Germinal center (tissue), 1 donor: ENCODE measurements around the gene SUGCT.
A peak's percentile ranks its signal among the peaks of the same experiment; 100 is the strongest.

Experiments used
- DNase-seq: peaks from one replicate; pipeline ENCODE4 v3.0.0; 2012; ENCODE audit warnings: mixed read lengths, low spot score

Gene SUGCT

DNA sequence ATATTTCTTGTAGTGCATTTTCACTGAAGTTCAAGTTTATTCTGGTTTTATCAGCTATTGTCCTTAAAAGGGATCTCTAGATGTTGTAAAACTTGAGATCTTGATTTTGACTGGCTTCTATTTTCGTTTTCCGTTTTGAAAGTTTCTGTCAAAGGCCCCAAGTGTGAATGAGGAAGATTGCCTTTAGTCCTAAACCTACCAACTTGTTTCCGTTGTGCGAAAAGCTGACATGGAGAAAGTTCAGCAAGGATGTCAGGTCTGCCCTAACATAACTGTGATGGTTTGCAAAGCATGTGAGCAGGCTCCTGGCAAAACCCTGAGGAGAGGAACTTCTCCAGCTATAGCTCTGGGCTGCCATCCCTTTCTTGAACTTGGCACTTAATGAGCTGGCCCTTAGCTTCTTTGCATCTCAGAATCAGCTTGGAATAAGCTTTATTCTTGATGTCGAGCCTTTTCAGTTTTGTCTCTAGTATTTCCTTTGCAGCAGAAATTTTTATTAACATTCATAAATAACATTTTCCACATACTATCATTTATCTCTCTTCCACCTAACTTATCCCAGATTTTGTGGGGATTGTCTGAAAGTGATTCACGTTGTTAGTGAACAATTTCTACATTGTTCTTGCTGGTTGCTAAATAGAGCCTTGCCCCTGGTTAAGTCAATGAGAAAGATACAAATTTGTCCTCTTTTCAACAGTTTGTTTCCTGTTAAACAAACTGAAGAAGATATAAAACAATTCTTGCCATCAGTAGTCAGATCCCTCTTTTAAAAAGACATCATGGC lies 559.4 kb downstream of the SUGCT start:
- no peak for DNase-seq

DNA sequence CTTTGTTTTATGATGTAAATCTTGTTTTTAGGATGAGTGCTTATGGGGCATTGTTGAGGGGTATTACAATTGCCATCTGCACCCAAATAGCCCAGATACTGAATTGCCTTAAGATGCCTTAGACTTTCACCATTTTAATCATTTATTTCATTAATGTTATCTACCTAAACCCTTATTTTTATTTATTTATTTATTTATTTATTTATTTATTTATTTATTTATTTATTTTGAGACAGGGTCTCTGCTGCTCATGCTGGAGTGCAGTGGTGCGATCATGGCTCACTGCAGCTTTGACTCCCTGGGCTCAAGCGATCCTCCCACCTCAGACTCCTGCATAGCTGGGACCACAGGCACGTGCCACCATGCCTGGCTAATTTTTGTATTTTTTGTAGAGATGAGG lies 560.2 kb downstream of the SUGCT start:
- no peak for DNase-seq

DNA sequence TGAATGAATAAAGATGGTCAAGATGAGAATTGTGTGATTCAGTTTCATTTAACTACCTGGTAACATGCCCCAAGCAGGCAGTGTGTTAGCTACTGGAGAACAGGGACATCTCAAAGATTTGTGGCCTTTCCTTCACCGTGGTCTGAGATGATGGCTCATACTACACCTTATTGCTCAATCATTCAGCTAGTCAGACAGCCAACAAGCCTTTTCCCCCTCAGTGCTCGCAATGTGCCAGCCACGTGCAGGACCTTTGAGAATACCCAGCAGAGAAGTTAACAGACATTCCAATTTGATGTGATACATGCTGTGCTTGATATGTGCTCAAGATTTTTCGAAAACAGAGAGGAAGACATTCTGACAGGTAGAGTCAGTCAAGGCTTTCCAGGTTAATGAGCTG lies 562.8 kb downstream of the SUGCT start:
- no peak for DNase-seq

DNA sequence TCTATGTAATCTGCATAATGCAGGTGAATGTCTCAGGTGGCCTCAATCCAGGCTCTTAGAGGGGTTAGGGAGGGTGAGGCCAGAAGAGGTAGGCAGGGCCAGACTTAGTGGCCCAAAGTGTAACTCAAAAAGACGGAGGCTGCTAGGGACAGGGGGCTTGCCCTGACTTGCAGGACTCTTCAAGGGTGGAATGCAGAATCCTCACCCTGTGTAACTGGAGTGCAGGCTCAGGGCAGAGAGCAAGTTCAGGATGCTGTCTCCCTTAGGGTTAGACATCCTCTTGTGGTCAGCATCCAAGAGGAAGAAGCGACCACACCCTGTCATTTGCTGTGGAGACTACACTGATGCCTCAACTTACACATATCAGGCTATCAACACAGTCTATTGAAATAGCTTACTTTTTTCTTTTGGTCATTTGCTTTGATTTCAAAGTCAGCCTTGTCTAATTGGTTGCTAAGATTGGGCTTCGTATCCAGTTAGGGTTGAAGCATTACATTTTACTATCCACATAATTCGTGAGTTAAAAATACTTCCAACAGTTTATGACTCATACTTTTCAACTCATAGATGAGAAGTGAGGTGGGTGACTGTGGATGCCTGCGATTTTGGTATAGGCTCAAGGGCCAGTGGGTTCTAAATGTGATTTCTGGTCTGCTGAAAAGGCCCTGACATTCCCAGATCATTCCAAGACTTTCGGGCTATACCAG lies 563.6 kb downstream of the SUGCT start:
- DNase-seq, result no peak

DNA sequence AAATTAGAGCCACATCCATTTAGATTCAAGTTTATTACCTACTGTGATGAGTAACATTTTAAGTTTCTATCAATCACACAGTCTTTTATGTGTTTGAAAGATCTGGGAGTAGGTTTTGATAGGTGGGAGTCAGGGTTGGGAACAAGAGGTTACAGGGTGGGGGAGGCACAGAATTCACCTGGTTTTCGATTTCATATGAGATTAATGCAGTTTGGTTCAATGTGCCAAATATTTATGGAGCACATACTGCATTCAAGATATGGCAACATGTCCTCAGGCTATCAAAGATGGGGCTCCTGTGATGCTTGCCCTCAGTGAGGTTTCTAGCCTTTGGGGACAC lies 564.1 kb downstream of the SUGCT start:
- no peak for DNase-seq

DNA sequence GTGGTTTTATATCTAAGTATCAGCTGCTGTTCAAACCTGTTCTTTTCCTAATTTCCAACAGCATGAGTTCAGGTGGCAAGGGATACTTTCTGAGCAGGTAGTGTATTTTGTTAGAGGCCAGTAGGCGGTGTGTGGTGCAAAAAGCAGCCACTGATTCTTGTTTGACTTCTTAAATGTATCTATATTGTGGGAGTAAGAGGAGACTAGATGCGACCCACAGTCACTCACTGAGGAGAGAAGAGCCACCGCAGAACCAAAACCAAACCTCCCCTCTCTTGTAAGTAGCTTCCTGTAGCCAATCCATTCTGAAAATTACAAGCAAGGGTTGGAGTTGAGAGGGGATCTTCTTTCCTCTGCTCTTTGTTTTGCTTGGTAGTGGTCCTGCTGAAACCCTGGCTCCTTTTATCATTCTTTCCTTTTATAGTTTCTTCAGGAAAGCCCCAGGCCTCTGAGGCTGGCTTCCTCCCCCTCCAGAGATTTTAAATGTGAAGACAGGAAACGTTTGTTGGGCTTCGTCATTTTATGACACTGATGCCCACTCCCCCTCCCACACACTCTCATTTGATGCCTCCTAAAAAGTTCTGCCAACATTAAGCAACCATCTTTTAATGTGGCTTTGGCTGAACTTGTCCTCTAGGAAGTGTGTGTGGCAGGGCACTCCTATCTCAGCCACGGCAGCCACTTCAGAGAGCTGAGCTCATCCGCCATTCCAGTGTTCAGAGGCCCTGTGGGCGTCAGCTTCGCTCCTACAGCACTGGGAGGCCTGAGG lies 566.0 kb downstream of the SUGCT start:
- no peak for DNase-seq

DNA sequence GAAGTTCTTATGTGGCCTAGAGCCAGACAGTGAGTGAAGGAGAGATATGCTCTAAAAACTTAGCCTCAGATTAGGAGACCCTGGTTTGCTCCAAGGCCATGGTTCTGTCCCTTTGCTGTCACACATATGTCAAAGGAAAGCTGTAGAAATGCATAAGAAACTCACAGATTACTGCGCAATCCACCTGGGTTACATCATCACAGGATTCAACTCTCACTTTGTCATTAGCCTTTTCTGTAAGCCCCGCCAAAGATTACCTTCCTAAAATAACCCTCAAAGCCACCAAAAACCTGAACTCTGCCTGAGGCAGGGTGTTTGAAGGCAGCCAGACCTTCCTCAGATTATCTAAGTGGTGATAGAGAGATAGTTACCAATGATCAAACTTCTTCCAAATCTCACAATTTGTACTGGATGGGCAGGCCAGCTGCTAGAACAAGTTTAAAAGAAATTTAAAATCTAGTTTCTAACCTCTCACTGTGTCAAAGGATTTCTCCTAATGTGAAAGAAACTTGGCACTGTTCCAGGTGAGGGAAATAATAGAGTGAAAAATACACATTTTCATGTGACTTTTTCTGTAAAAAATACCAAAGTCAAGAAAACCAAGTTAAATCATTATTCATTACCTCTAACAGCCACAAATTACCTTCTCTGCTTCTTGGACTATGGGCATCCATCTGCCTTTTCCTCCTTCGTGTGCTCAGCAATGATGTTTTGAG lies 567.2 kb downstream of the SUGCT start:
- no peak for DNase-seq

DNA sequence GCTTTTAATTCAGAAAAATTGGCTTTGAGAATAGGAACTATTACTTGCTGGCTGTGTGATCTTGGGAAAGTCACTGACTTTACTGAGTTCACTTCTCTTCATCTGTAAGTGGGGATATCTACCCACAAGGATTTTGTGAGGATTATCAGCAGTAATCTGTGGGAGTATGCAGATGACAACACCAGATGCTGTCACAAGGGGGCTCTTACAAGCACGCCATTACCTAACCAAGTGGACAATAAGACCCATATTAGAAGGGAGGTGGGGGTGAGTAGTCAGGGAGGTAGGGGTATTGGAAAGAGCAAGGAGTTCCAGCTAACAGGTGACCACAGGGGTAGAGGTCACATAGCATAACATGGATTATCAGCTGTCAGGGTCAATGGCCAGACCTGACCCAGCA lies 569.4 kb downstream of the SUGCT start:
- peak; percentile 5 for DNase-seq

DNA sequence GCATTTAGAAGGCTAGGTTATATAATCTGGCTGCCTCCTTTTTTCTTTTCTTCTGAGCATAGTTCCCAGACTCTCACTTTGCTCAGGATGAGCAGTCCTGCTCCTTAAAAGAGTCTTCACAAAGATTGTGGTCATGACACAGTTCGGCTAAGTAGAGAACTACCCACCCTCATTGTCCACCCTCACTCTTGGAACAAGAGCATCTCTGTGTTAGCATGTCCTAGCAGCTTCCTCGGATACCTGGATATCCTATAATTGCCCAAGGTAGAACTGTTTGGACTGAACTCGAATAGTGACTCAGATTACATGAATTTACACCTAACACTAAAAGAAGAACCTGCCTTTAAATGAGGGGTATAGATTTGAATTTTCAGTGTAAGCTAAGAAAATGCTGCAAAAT lies 572.0 kb downstream of the SUGCT start:
- DNase-seq, result no peak

DNA sequence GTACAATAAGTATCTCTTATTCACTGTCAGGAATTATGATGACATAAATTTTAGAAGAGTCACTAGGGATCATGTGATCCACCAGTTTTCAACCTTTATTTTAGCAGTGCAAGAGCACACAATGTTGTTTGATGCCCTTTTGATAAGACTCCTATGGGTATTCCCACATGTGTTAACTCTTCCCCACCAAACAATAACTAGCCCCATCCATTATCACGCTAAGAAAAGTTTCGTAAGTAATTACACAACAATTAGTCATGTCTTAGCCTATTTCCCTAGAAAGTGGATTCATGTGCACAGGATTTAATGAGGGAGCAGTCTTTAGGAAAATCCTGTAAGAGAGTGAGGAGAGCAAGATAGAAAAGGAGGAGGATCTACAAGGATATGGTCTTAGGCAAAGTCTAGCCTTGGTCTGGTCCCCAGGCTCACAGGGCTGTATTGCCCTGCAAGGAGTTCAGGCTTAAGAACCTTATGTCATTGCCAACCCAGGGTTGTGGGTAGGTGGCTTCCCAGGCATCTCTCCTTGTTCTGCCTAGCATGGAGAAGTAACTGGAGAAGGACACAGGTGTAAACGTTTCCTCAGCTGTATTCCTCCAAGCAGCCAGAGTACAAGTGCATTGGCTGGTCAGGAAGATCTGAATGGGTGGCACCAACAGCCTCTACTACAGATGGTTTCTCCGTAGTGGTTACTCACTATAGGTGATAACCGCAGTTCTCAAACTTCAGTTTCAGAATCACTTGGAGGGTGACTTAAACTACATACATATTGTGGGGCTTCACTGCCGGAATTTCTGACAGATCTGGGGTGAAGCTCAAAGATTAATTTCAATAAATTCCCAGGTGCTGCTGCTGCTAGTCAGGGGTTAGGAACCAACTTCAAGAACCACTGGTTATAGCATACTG lies 574.5 kb downstream of the SUGCT start:
- no peak for DNase-seq

DNA sequence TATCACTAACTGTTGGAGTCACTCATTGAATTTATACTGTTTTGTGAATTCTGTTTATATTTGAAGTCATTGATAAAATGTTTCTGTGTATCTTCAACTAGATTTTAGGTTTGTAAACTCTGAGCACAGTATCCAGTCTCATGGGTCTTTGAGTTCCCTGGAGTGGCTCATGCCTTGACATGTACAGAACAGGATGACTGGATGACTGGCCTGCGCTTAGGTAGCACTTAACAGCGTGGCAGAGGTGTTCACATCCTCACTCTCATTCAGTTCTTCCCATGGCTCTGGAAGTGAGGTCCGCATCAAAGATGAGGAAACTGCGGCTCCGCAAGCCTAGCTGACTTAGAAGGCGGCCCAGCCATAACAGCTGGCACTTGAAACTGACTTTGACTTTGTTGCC lies 576.9 kb downstream of the SUGCT start:
- no peak for DNase-seq

DNA sequence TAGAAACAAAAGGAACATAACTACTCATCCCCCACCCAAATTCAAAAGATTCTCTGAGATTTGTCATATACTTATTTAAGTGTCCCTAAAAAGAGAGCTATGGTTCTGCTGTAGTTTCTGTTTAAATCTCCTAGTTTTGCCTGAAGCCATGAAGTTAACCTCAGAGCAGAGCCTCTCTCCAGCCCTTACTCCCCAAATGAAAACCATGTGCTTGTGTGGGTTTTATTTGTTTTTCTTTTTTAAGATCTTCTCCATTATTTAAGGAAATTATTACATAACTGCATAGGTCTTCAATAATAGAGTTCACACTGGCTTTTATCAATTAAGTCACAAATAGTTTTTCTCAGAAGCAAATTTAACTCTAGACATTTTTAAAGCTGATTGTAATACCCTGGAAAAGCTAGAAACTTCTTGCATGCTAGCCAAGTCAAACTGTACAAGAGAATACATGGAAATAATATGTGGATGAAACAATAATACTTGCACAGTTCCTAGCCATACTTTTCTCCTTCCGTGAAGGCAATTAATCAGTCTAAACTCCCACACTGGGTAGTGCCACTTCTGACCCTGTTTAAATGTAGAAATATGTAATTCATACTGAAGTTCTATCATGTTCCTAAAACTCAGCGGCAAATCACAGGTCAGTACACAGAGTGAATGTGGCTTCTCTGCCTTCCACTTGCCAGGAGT lies 579.7 kb downstream of the SUGCT start:
- no peak for DNase-seq

DNA sequence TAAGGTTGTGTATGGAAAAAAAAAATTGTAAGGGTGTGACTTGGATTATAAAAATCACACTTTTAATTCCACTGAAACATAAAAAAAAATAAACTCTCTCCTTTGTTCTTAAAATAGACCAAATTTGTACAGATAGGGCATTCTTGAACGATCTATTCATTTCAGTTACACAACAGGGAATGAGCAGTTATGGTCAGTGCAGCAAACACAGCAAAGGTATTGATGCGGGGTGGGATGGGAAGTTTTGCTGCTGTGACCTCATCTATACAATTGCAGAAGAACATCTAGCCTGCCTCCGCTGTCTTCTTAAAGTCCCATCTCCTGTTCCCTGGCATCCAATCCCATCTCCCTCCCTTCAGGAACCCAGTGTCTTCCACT lies 580.2 kb downstream of the SUGCT start:
- no peak for DNase-seq

DNA sequence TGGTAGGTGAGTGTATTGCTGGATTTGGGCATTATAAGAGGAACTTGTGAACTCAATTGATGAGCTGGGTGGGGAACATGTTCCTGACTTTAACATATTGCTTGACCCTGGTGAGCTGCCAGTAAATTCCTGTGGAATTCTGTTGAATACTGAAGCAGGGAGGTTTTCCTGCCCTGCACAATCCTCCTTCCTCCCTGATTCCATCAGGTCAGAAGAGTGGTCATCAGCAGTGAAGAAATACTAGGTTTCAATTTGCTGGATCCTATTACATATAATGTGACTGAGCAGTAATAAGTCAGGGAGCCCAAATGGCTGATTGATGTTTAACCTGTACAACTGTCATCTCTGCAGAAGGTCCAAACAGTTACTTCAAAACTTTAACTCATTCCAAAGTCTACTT lies 581.2 kb downstream of the SUGCT start:
- no peak for DNase-seq

DNA sequence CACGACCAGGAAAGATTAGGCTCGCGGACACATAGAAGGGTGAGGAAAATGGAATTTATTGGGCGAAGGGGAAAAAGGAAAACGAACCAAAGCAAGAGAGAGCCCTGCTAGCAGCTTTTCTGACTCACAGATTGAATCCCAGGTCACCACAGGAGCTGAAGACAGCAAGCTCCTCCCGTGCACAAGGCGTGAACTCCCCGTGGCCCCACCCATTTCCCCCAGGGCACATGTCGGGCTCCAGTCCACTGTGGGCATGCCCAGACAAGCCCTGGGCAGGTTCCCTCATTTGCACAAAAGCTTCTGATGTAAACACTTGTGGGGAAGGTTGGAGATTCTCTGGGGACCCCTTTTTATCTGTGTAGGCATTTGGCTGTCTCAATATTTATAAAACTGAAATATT lies 582.4 kb downstream of the SUGCT start:
- DNase-seq, result no peak

DNA sequence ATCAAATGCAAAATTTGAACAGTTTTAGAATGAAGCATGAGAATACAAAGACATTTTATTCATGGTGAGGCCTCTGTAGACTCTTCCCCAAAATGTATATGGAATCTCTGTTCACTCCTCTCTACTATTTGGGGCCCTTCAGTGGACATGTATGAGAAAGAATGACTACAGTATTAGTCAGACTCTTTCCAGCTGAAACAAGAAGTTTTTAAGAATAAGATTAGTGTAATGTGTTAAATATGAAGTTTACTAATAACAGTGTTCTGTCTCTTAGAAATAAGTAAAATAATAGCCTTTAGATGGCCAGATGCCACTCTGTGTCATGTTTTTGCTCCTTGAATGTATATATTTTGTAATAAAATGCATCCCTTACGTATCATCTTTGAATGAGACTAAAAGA lies 585.6 kb downstream of the SUGCT start:
- DNase-seq, result no peak

DNA sequence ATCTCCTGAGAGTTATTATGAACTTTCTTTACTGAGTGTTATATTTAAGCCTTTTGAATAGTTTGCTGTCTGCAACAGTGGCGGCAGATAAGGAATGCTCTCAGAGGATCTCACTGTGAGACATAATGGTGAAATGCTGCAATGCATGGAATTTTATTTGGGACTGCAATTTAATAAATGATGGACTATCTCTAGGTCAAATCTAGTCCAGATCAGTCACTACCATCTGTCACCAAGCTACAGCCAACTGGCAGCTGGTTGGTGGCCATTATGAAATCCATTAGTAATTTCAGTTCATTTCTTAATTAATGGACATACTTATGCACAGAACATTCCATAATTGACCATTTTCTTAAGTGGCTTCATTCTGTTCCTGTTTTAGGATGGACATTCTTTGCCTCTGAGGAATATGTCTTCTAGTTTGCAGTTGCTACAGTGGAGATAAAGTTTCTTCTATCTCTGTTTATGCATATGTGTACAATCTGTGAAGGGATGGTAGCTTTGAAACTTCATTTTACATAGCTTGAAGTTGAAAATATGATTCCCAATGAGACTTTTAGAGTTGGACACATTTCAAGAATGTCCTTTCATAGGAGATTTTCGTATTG lies 586.6 kb downstream of the SUGCT start:
- no peak for DNase-seq

DNA sequence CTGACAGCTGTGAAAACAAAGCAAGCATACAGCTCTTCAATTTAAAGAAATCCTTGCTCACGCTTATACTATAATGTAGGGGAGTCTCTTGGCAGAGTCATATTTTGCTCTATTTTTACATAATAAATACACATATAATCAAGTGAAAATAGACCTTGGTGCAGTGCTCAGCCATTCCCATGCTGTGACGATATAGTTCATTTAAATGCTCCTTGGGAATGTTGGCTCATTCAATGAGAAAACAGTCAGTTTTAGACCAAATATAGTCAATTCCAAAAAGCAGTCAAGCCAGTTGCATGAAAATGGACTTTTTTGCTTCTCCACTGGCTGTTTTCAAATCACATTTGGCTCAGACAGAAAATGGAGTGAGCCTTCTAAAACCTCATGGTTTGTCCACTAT lies 587.4 kb downstream of the SUGCT start:
- DNase-seq, result no peak

DNA sequence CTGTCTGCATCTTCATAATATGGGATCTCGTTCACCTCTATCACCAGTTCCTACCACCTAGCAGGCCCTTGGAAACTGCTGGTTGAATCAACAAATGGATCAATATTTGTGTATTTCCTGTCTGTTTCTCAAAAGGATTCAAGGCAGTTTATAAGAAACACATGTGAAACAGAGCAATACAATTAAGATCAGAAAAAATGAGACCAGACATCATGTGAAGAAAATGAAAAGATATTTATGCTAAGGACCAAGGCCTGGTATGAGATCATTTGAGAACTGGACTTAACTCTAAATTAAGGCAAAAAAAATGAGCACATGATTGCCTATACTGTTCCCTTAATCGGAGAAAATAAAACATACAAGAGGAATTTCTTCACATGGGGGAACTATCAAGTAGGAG lies 589.0 kb downstream of the SUGCT start:
- DNase-seq, result no peak

DNA sequence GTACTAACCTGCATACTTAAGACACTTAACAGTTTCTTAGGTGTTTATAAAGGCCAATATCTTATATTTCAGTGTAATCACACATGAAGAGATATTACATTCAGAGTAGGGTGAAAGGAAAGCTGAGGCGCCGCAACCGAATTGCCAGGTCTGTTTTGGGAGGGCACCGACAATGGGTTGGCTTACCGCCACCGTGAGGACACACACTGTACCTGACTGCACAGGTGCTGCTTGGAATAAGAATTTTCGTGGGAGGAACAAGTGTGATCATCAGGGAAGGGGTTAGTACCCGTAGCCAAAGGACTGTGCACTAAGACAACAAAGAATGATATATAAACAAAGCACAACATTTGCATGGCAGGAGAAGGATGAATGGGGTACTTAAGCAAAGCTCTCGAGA lies 591.8 kb downstream of the SUGCT start:
- no peak for DNase-seq

DNA sequence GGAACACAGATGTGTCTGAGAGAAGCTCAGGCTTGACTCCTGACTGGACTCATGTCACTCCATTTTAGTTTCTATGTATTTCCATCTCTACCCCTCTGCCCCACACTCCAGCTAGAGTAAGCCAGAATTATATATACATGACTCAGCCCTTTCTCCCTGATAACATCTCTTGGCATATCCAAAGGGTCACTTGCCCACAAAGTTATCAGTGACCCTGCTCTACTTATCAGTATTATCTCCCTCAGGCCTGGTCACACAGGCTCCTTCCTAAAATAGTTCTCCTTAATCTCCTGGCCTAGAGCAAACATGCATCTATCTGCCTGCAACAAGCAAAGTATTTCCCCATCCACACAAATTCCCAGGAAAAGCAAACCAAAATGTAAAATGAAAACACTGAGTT lies 598.3 kb downstream of the SUGCT start:
- no peak for DNase-seq
